ENCODE data around the gene KLK10.
"Not testable (repeated sequence)": the region's sequence is repeated elsewhere in the genome, so short reads cannot be mapped to it uniquely, and the experiment has no call there.

The KLK10 gene

DNA sequence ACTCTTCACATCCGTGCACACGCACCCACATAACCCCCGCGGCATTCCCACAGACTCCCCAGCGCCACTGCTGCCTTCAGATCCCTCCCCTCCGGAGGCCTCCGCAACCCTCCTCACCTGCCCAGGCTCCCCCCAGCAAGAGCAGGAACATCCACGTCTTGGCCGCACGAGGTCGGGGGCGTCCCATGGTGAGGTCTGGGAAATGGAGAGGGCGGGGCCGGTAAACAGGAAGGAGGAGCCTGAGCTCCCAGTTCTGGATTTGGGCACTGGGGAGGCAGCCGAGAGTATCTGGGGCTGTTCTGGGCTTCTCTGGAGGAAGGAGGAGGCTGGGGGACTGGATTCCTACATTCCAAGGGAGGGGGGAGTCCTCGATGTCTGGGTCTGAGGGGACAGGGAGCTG lies 18.5 kb downstream of the KLK10 start:
- DNase-seq = no peak

- DNase-seq = no peak
These were observed 19.1 kb downstream of the KLK10 start for GRCh38 chr19:51000426-51000825.

DNA sequence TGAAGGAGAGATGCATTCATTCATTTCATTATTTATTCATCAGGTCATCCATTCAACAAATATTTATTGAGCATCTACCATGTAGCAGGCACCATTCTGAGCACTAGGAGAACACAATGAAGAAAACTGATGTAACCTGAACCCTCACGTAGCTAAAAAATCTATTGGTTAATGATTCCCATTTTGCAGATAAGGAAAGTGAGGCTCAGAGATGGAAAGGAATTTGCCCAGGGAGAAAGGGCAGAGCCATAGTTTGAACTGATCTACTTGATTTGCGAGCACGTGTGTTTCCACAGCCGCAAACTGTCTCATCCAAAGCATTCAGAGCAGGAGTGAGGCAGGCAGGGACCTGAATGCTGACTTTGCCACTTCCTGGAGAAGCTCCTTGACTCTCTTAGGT lies 20.8 kb downstream of the KLK10 start:
- DNase-seq = no peak

DNA sequence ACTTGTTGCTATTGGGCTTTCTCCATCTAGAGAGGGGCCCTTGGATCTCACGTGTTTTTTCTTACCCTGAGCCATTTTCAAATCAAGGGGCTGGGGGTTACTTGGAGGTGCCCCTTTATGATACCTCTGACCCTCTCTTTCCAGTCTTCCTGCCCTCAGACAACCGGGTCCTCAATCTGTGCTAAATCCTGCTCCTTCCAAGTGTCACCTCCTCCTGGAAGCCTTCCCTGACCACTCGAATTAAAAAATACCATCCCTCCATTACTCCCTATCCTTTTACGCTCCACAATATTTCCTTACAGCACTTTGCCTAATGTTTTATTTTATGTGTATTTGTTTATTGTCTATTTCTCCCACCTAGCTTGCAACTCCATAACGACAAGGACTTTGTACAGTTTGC lies 21.4 kb downstream of the KLK10 start:
- DNase-seq = no peak

DNA sequence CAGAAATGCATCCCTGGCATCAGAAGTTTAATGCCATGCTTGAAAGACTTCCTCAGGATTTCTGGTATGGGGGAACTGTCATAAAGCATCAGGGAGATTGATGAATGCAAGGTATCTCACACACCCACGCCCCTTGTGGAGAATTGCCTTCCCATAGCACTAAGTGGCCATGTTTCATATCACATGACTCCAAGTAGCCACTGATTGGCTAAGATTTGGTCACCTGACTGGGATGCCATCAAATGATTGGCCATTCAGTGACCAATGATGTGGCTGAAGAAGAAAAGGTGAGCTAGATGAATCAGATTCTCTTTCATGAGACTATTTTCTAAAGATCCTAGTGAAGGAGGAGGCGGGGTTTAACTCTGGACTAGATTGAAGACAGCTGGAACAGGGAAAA lies 25.4 kb downstream of the KLK10 start:
- DNase-seq = peak; percentile 4

- DNase-seq = no peak
These were observed 26.9 kb downstream of the KLK10 start for GRCh38 chr19:50992666-50993035.

DNA sequence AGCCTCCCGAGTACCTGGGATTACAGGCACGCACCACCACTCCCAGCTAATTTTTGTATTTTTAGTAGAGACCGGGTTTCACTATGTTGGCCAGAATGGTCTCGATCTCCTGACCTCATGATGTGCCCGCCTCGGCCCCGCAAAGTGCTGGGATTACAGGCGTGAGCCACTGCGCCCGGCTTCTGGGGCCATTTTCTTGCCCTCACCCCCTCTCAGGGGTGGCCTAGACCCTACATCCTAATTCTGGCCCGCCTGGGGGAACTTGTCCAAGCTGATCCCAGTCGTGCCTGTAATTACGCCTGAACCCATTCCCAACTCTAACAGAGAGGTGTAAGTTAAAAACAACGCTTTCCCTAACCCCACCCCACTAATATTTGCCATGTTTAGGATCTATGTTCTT lies 35.1 kb downstream of the KLK10 start:
- not testable (repeated sequence) for DNase-seq

DNA sequence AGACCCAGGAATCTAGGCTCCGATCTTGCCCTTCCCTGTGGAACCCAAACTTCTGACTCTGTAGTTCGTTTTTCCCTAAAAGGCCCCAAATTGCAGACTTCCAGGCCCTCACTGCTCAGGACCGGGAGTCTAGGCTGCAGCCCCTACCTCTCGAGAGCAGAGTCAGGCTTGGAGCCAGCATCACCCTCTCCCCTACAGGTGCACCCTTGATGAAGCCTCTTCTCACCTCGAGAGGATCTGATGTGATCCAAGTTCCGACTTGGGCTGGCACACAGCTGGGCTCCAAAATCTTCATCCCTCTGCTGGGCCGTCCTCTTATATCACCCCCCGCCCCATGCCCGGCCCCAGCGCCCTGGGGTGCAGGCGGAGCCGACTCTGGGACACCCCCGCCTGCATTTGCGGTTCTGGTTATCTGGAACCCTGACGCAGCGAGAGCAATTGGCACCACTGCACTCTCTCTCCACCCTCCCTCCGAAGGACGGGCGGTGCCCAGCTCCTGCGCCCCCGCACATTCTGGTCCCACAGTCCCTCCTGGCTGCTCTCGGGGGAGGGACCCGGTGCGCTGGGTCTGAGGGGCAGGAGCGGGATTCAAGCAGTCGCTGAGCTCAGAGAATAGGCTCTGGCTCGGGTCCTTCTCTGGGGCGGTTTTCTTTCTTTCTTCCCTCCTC lies 35.8 kb downstream of the KLK10 start, which contains the start of gene KLK7:
Gene KLK7, minus strand, starts transcription at position 293 of the 668 bp plus-strand sequence. CDS start 1,518 bp downstream, outside the sequence.
- DNase-seq = no peak

DNA sequence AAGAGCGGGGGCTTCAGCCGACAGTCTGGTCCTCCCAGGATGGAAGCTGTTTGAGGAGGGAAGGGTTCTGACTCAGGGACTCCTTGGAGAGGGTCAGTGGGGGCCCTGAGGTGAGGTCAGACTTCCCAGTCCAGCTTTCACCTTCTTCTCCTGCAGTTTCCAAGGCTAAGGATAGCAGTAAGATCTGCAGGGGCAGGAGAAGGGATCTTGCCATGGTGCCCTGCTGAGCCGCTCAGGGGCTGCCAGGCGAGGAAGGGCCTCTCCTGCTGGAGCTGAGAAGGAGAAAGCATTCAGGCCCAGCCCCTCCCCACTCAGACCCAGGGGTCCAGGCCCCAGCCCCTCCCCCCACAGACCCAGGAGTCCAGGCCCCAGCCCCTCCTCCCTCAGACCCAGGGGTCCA lies 37.3 kb downstream of the KLK10 start:
- DNase-seq = no peak

DNA sequence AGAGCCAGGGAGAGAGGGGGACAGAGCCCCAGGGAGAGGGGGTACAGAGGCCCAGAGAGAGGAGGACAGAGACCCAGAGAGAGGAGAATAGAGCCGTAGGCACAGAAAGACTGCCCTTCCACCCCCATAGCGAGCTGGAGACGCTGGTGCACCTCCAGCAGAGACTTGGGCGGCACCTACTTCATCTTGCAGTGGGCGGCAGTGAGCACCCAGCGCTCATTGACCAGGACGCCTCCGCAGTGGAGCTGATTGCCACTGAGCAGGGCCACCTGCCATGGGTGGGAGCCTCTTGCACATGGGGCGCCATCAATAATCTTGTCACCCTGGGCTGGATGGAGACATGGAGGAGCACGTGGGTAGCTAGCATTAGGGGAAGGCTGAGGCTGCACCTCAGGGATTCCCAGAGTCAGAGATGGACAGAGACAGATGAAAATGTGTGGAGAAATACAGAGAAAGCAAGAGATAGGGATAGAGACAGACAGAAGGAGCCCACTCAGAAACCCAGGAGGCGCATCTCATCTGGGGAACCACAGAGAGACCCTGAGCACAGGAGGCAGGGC lies 37.8 kb downstream of the KLK10 start:
- DNase-seq = no peak

GRCh38 chr19:50980208-50980607 lies 39.3 kb downstream of the KLK10 start:
- no peak for DNase-seq

DNA sequence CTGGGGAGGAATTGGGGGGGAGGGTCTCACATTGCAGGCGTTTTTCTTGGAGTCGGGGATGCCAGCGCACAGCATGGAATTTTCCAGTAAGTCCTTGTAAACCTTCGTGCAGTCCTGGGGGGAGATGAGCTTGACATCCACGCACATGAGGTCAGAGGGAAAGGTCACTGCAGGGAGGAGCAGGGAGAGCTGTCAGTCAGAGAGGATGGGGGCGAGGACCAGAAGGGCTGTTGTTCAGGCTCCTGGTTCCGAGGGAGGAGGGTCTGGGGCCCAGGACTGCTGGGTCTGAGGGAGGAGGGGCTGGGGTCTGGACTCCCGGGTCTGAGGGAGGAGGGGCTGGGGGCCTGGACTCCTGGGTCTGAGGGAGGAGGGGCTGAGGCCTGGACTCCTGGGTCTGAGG lies 39.8 kb downstream of the KLK10 start:
- DNase-seq = no peak

DNA sequence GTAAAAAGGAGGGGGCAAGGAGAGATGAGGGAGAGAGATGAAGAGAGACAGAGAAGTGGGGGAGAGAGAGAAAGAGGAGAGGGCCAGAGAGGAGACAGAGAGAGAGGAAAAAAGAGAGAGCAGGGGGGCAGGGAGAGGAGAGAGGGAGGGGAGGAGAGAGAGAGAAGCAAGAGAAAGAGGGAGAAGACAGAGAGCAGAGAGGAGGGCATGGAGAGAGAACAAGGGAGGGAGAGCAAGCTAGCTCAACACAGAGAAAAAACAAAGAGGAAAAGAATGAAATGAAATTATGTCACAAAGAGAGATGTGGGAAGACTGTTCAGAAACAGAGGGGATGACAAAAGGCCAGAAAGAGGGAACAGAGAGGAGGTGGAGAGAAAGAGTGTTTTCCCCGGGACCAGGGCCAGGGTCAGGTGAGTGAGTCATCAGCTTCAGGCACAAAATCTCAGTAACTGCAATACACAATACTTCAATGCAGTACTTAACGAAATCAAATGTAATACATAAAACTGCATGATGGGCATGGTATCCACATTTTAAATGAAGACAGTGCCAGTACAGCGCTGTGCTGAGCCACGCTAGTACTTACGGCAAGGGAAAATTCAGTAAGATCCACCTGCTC lies 40.6 kb downstream of the KLK10 start:
- DNase-seq = no peak

DNA sequence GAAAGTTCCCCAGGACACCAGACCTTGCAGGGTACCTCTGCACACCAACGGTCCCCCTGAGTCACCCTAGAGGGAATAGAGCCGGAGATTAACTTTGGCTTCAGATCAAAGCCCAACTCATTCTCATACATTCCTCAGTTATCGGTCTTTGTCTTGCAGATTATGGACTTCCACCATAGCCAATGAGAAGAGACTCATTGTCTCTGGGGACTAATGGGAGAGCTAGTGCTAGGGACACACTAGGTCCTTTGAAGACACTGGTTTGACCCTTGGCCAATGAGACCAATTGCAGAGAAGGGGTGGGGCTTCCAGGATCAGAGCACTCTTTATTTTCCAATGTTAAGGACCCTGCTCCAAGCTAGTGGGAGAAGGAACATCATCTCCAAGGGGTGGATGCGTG lies 41.9 kb downstream of the KLK10 start:
- no peak for DNase-seq

GRCh38 chr19:50975766-50976165 lies 43.7 kb downstream of the KLK10 start:
- DNase-seq = no peak

GRCh38 chr19:50974702-50975556 lies 44.6 kb downstream of the KLK10 start:
- no peak for DNase-seq

GRCh38 chr19:50972795-50973376 lies 46.6 kb downstream of the KLK10 start:
- no peak for DNase-seq

- DNase-seq = not testable (repeated sequence)
These were observed 49.7 kb downstream of the KLK10 start for GRCh38 chr19:50969810-50970209.

DNA sequence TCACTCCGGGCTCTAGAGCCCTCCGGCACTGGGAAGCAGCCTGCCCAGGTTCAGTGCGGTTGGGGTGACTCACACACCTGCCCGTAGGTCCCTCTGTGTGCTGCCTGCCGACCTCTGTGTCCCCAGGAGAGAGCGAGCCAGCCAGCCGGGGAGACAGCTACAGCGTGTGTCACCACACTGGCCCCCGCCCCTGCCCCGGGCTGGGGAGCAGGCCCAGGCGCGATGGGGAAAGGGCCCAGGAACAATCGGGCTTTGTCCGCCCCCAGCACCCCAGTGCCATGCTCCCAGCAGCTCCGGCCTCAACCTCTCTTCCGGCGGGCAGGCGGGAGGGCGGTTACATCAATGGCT lies 50.1 kb downstream of the KLK10 start, which contains the start of gene KLK6:
Gene KLK6, minus strand, starts transcription at position 179 of the 348 bp plus-strand sequence. CDS start 1,487 bp downstream, outside the sequence.
- no peak for DNase-seq

- DNase-seq = no peak
These were observed 50.6 kb downstream of the KLK10 start for GRCh38 chr19:50968716-50969412.

GRCh38 chr19:50967929-50968715 lies 51.4 kb downstream of the KLK10 start:
- DNase-seq = no peak

DNA sequence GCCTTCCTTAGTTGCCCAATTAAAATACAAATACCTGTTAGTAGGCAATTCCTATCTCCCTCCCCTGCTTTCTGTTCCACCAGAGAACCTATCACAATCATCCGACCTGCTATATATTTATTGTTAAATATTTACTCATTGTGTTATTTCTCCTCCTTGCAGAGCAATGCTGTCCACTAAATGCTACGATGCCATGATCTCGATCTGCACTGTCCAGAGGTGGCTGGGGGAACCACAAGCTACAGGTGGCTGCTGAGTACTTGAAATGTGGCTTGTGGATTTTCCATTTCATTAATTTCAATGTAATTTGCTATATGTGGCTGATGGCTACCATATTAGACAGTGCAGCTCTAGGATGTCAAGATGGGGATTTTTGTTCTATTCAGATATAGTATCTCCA lies 55.2 kb downstream of the KLK10 start:
- no peak for DNase-seq
